Measurements from ENCODE around the gene ADAM12.
"Not testable (repeated sequence)": the region's sequence is repeated elsewhere in the genome, so short reads cannot be mapped to it uniquely, and the experiment has no call there.

Gene ADAM12

DNA sequence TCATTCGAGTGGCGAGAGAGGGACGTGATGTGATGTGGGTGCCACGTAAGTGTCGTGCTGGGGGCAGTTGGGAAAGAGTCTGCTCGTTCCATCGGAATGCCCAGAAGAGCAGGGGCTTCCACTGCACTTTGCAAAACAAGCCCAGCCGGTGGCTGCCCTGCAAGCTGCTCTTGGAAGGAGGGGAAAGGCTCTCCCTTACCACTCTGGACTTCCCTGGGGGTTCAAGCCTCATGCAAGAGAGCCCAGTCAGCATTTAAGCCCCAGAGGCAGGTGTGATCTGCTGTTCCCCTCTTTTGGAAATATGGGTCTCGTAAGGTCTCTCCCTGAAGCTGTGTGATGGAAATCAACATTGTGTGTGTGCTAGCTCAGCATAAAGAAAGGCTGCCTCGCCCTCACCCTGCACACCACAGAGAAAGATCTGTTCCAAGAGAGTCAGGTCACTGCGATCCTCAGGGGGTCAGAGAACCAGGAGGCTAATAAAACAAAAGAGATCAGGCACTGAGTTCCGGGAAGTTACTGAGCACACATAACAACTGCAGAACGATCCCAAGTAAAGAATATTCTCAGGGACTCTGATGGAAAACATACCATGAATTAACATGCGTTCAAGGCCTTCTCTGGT is 212.5 kb downstream of the ADAM12 start:
- H3K27ac ChIP-seq: no peak overlapping the region

DNA sequence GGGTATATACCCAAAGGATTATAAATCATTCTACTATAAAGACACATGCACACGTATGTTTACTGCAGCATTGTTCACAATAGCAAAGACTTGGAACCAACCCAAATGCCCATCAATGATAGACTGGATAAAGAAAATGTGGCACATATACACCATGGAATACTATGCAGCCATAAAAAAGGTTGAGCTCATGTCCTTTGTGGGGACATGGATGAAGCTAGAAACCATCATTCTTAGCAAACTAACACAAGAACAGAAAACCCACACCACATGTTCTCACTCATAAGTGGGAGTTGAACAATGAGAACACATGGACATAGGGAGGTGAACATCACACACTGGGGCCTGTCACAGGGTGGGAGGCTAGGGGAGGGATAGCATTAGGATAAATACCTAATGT is 215.5 kb downstream of the ADAM12 start:
- H3K27ac ChIP-seq: not testable (repeated sequence)

More for the DNA sequence above, 212.5 kb downstream of the ADAM12 start:
- TF ChIP-seq, protein P1, sequence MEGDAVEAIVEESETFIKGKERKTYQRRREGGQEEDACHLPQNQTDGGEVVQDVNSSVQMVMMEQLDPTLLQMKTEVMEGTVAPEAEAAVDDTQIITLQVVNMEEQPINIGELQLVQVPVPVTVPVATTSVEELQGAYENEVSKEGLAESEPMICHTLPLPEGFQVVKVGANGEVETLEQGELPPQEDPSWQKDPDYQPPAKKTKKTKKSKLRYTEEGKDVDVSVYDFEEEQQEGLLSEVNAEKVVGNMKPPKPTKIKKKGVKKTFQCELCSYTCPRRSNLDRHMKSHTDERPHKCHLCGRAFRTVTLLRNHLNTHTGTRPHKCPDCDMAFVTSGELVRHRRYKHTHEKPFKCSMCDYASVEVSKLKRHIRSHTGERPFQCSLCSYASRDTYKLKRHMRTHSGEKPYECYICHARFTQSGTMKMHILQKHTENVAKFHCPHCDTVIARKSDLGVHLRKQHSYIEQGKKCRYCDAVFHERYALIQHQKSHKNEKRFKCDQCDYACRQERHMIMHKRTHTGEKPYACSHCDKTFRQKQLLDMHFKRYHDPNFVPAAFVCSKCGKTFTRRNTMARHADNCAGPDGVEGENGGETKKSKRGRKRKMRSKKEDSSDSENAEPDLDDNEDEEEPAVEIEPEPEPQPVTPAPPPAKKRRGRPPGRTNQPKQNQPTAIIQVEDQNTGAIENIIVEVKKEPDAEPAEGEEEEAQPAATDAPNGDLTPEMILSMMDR (conservative IDR thresholded peaks at IDR 0.05): no peak

DNA sequence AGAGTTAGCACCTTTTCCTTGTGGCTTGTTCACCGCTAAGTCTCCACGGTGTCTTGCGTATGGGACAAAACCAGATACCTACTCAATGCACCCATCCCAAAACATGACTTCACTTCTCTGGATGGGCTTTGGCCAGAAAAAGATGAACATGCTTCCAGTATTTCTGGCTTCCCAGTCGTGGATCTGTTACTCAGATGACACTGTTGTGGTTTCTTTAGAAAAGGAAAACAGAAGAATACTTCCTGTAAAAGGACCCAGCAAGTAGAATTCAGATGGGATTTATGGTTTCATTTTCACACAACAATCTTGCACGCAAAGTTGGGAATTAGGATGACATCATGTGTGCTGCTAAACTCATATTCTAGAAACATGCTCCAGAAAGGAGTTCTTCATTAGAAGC is 216.7 kb downstream of the ADAM12 start:
- H3K27ac ChIP-seq: no peak overlapping the region
- TF ChIP-seq, protein P1 (conservative IDR thresholded peaks at IDR 0.05): no peak

DNA sequence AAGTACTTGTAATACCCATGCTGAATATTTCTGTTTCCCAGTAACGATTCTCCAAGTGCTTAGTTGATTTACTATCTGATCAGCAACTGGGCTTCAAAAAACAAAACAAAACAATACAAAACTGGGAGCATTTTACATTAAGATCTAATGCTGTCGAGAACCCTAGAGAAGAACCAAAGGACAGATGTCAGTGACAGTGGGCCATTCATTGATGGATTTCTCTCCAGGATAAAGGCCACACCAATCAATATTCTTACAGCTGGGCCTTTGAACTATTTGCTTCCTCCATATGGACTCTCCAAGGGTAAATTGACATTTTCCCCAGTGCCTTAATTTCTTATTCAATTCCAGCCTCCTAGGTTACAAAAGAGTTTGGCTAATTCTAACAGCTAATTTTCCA is 217.5 kb downstream of the ADAM12 start:
- no peak overlapping the region for H3K27ac ChIP-seq
- TF ChIP-seq, protein P1 (conservative IDR thresholded peaks at IDR 0.05): no peak

DNA sequence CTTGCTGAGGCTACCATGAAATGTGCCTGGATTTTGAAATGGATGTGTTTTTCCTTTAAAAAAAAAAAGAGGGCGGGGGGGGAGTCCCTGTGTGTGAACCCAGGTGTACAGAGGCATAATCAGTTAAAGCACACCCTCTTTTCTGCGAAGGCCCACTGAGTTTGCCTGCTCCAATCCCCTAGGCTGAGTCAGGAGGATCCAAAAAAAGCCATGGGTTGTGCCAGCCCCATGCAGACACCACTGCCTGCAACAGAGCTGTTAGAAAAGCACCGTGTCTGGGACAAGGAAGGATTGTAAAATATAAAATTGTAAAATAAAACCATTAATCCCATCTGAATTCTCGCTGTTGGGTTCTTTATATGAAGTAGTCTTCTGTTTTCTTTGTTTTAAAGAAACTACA is 217.9 kb downstream of the ADAM12 start:
- TF ChIP-seq, protein P1 (conservative IDR thresholded peaks at IDR 0.05): no peak
- H3K27ac ChIP-seq: no peak overlapping the region

DNA sequence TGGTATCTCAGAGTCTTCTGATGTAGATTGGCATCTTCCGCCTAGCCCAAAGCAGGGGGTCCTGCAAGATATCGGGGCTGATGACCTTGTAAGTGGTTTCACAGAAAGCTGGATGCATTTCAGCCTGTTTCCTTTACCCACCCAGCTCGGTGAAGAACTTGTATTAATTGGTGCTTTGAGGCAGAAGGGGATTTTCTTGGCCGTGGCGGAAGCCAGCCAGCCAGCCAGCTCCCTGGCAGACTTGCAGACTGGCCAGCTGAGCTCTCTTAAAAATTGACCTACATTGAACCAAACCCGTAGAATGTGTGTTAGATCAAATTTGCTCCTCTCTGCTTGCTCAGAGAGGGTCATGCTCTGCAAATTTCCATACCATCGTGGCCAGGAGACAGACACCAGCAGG is 218.4 kb downstream of the ADAM12 start:
- H3K27ac ChIP-seq: no peak overlapping the region
- TF ChIP-seq, protein P1 (conservative IDR thresholded peaks at IDR 0.05): no peak

DNA sequence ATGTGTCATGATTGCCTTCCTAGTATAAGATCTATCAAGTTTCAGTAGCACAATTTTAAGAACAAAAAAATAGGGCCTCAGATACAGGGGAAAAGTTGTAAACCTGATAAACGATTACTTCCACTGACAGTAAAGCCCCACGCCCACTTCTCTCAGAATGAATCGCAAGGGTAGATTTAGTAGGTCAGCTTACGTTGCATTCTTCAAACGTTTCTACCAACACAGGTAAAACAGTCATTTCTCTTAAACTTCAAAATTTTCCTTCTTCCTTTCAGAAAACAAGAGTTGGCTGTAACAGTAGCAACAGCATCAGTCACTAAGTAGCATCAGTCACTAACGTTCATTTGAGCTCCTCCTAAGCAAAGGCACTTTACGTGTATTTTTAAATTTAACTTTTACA is 221.5 kb downstream of the ADAM12 start:
- no peak overlapping the region for H3K27ac ChIP-seq
- TF ChIP-seq, protein P1 (conservative IDR thresholded peaks at IDR 0.05): no peak

DNA sequence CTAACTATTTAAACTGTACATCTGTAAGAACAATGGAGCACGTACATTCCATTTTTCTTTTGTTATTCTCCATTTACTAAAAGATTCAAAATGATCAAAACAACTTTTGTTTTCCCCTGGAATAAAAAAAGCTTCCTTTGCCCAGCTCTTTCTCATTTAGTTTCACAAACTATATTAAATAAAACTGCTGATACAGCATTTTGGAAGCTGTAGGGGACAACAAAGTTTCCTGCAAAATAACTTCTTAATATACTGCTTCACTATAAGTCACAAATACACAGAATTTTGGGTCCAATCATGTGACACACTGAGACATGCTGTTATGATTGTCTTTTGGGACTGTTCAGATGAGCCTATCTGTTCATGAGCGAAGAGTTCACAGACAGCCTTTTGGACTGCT is 222.4 kb downstream of the ADAM12 start:
- H3K27ac ChIP-seq: no peak overlapping the region
- TF ChIP-seq, protein P1 (conservative IDR thresholded peaks at IDR 0.05): no peak
